ENCODE measurements around the gene CTIF.

The CTIF gene

GRCh38 chr18:48574667-48575300, 36.0 kb downstream of the CTIF start:
- DNase-seq (ENCODE audit: low read depth): no peak

GRCh38 chr18:48575301-48575657, 36.4 kb downstream of the CTIF start:
- no peak for DNase-seq (ENCODE audit: low read depth)

GRCh38 chr18:48575658-48576456, 37.0 kb downstream of the CTIF start:
- no peak for DNase-seq (ENCODE audit: low read depth)

GRCh38 chr18:48576457-48576771, 37.6 kb downstream of the CTIF start:
- DNase-seq (ENCODE audit: low read depth): no peak

- no peak for DNase-seq (ENCODE audit: low read depth)
Observed at GRCh38 chr18:48577478-48578190, 38.8 kb downstream of the CTIF start.

GRCh38 chr18:48578289-48578688, 39.5 kb downstream of the CTIF start:
- no peak for DNase-seq (ENCODE audit: low read depth)

GRCh38 chr18:48580066-48580465, 41.2 kb downstream of the CTIF start:
- DNase-seq (ENCODE audit: low read depth): no peak

GRCh38 chr18:48580782-48581181, 42.0 kb downstream of the CTIF start:
- DNase-seq (ENCODE audit: low read depth): peak; percentile 66

- no peak for DNase-seq (ENCODE audit: low read depth)
Observed at GRCh38 chr18:48581206-48581605, 42.4 kb downstream of the CTIF start.

- DNase-seq (ENCODE audit: low read depth): no peak
Observed at GRCh38 chr18:48581941-48582340, 43.1 kb downstream of the CTIF start.

GRCh38 chr18:48582946-48583345, 44.1 kb downstream of the CTIF start:
- DNase-seq (ENCODE audit: low read depth): no peak

GRCh38 chr18:48583573-48583972, 44.7 kb downstream of the CTIF start:
- no peak for DNase-seq (ENCODE audit: low read depth)

GRCh38 chr18:48589797-48590519, 51.1 kb downstream of the CTIF start:
- DNase-seq (ENCODE audit: low read depth): no peak

- DNase-seq (ENCODE audit: low read depth): peak; percentile 74
Observed at GRCh38 chr18:48590678-48591077, 51.8 kb downstream of the CTIF start.

- no peak for DNase-seq (ENCODE audit: low read depth)
Observed at GRCh38 chr18:48592540-48593171, 53.8 kb downstream of the CTIF start.

- no peak for DNase-seq (ENCODE audit: low read depth)
Observed at GRCh38 chr18:48594471-48595094, 55.8 kb downstream of the CTIF start.

- no peak for DNase-seq (ENCODE audit: low read depth)
Observed at GRCh38 chr18:48595703-48596218, 56.9 kb downstream of the CTIF start.

GRCh38 chr18:48597110-48597509, 58.3 kb downstream of the CTIF start:
- no peak for DNase-seq (ENCODE audit: low read depth)

- DNase-seq (ENCODE audit: low read depth): no peak
Observed at GRCh38 chr18:48597671-48598070, 58.8 kb downstream of the CTIF start.

GRCh38 chr18:48599391-48599790, 60.6 kb downstream of the CTIF start:
- DNase-seq (ENCODE audit: low read depth): no peak

GRCh38 chr18:48600046-48600445, 61.2 kb downstream of the CTIF start:
- no peak for DNase-seq (ENCODE audit: low read depth)

Data from fibroblast of gingiva (primary cell).